GM12892 (cell line): ENCODE results near the gene SSR1.

ENCODE experiments used
- POLR2A ChIP-seq: IDR thresholded peaks from 2 replicates; pipeline ENCODE4 v1.6.1; 2011; ENCODE audit warnings: low read depth, low read length, control low read depth
- TAF1 ChIP-seq: IDR thresholded peaks from 2 replicates; pipeline ENCODE4 v1.6.1; 2011; ENCODE audit warnings: low read depth, mild to moderate bottlenecking, control low read depth, low read length, borderline replicate concordance

- TF ChIP-seq POLR2A = no peak
- TF ChIP-seq TAF1 = no peak
These were observed 30.7 kb downstream of the SSR1 start for GRCh38 chr6:7282097-7282906.
